H1 (cell line): ENCODE data around the gene ICE1. TPM values are rescaled to one million over a fixed set of nuclear protein-coding genes. Genes with fewer than 3 reads are reported as not detected.

Experiments
- CTCF ChIA-PET: fragments of 300-600 bp; sonication (Branson Sonifier 250); formaldehyde crosslinking; loops from one replicate; lab custom pipeline; 2021; ENCODE audit not compliant: partially characterized antibody; lab: Charles Lee
- POLR2A ChIA-PET: fragments of 300-600 bp; sonication (Branson Sonifier 250); formaldehyde crosslinking; loops from one replicate; lab custom pipeline; 2021; ENCODE audit warnings: inconsistent platforms; ENCODE audit not compliant: partially characterized antibody; lab: Charles Lee
- DNase-seq, 2 experiments: peaks; one replicate each; pipeline versions ENCODE4 v3.0.0 to v3.0.0-alpha.2; 2010 to 2022; ENCODE audit warnings: low spot score in 2 of 2, low read depth in 1 of 2, mixed read lengths in 1 of 2
- FAIRE-seq: peaks from 2 replicates; lab custom pipeline; 2011; peaks lifted over from hg19 to GRCh38; lab: Jason Lieb, UNC
- H2AFZ ChIP-seq: 2 replicates; pipeline ENCODE4 v1.8.1; 2012; ENCODE audit warnings: low read length, inconsistent platforms
- H2AK5ac ChIP-seq: 2 replicates; pipeline ENCODE4 v1.6.1; 2013; ENCODE audit warnings: low read depth, low read length
- H2BK120ac ChIP-seq: replicated peaks from 2 replicates; pipeline ENCODE3; 2013; ENCODE audit warnings: low read depth, low read length, inconsistent platforms
- H2BK12ac ChIP-seq: 2 replicates; pipeline ENCODE4 v1.6.1; 2013; ENCODE audit warnings: low read depth, low read length
- H2BK15ac ChIP-seq: 2 replicates; pipeline ENCODE4 v1.6.1; 2013; ENCODE audit warnings: low read length
- H2BK20ac ChIP-seq: 2 replicates; pipeline ENCODE4 v1.6.1; 2013; ENCODE audit warnings: low read length
- H2BK5ac ChIP-seq: 2 replicates; pipeline ENCODE4 v1.6.1; 2013; ENCODE audit warnings: low read depth, low read length
- H3K14ac ChIP-seq: 2 replicates; pipeline ENCODE4 v1.6.1; 2013; ENCODE audit warnings: inconsistent platforms; ENCODE audit not compliant: insufficient read length
- H3K18ac ChIP-seq: 2 replicates; pipeline ENCODE4 v1.6.1; 2013; ENCODE audit warnings: low read length; ENCODE audit errors: extremely low read depth
- H3K23ac ChIP-seq: 2 replicates; pipeline ENCODE4 v1.6.1; 2013; ENCODE audit warnings: inconsistent platforms; ENCODE audit not compliant: insufficient read length
- H3K23me2 ChIP-seq: 2 replicates; pipeline ENCODE4 v1.6.1; 2013; ENCODE audit warnings: low read depth, low read length
- H3K27ac ChIP-seq: 2 replicates; pipeline ENCODE4 v1.6.1; 2011; ENCODE audit warnings: low read depth, low read length, inconsistent platforms
- H3K27me3 ChIP-seq, 4 experiments: replicated peaks in 1 of 4; 1 replicate in 1 of 4; 2 replicates in 3 of 4; pipeline versions ENCODE4 v1.6.1 to v1.8.1; 2011 to 2013; ENCODE audit warnings: low read length in 3 of 4, mild to moderate bottlenecking in 3 of 4, inconsistent platforms in 2 of 4, mixed read lengths in 2 of 4, moderate library complexity in 1 of 4; ENCODE audit not compliant: control insufficient read depth in 3 of 4, insufficient read depth in 3 of 4; ENCODE audit errors: extremely low read depth in 1 of 4
- H3K36me3 ChIP-seq, 4 experiments: 2 replicates each; pipeline versions ENCODE4 v1.6.1 to v1.8.1; 2011 to 2013; ENCODE audit warnings: mild to moderate bottlenecking in 4 of 4, low read length in 3 of 4, moderate library complexity in 2 of 4, control low read depth in 1 of 4, inconsistent platforms in 1 of 4; ENCODE audit not compliant: insufficient read depth in 4 of 4, control insufficient read depth in 2 of 4
- H3K4ac ChIP-seq: replicated peaks from 2 replicates; pipeline ENCODE3; 2013; ENCODE audit warnings: low read length, low read depth, mixed read lengths, inconsistent platforms; ENCODE audit not compliant: insufficient read length
- H3K4me1 ChIP-seq, 4 experiments: replicated peaks in 1 of 4; 1 replicate in 1 of 4; 2 replicates in 3 of 4; pipeline versions ENCODE4 v1.6.1 to v1.8.1; 2011 to 2013; ENCODE audit warnings: low read length in 3 of 4, inconsistent platforms in 2 of 4, mixed read lengths in 1 of 4; ENCODE audit not compliant: insufficient read depth in 4 of 4, control insufficient read depth in 3 of 4
- H3K4me2 ChIP-seq, 2 experiments: 2 replicates each; pipeline versions ENCODE4 v1.6.1 to v1.8.1; 2011 to 2013; ENCODE audit warnings: low read depth in 2 of 2, low read length in 2 of 2, control low read depth in 1 of 2, inconsistent platforms in 1 of 2, mild to moderate bottlenecking in 1 of 2; ENCODE audit not compliant: insufficient read depth in 1 of 2
- H3K4me3 ChIP-seq, 4 experiments: fragments of 200-600, 300-600 bp in 1 of 4; sonication (generic), shearing (Covaris generic), sonication (Bioruptor Twin) in 1 of 4; 2 replicates each; pipeline versions ENCODE4 v1.5.1 to v1.8.1; 2011 to 2016; ENCODE audit warnings: low read length in 4 of 4, low read depth in 3 of 4, control low read depth in 2 of 4, inconsistent platforms in 2 of 4, mild to moderate bottlenecking in 2 of 4, mixed read lengths in 1 of 4, moderate library complexity in 1 of 4; ENCODE audit not compliant: insufficient read depth in 2 of 4; ENCODE audit errors: extremely low read depth in 1 of 4
- H3K56ac ChIP-seq: replicated peaks from 2 replicates; pipeline ENCODE3; 2013; ENCODE audit warnings: low read depth, mild to moderate bottlenecking, mixed read lengths, low read length, inconsistent platforms; ENCODE audit not compliant: insufficient read length
- H3K79me1 ChIP-seq: 2 replicates; pipeline ENCODE4 v1.6.1; 2013; ENCODE audit warnings: low read depth, low read length, control low read depth
- H3K79me2 ChIP-seq, 2 experiments: 2 replicates each; pipeline versions ENCODE4 v1.6.1 to v1.8.1; 2012 to 2013; ENCODE audit warnings: low read length in 2 of 2, mild to moderate bottlenecking in 2 of 2, inconsistent platforms in 1 of 2; ENCODE audit not compliant: insufficient read depth in 2 of 2, control insufficient read depth in 1 of 2
- H3K9ac ChIP-seq, 4 experiments: replicated peaks in 1 of 4; 1 replicate in 1 of 4; 2 replicates in 3 of 4; pipeline versions ENCODE4 v1.6.1 to v1.8.1; 2011 to 2013; ENCODE audit warnings: low read depth in 3 of 4, low read length in 3 of 4, control low read depth in 2 of 4, mild to moderate bottlenecking in 2 of 4, moderate library complexity in 2 of 4, inconsistent platforms in 1 of 4; ENCODE audit errors: extremely low read depth in 1 of 4
- H3K9me3 ChIP-seq, 2 experiments: 2 replicates each; pipeline versions ENCODE4 v1.6.1 to v1.8.1; 2012 to 2013; ENCODE audit warnings: mild to moderate bottlenecking in 2 of 2, moderate library complexity in 2 of 2, control low read depth in 1 of 2, inconsistent platforms in 1 of 2, low read depth in 1 of 2, low read length in 1 of 2, mixed read lengths in 1 of 2; ENCODE audit not compliant: insufficient read depth in 2 of 2
- H4K20me1 ChIP-seq, 2 experiments: replicated peaks in 1 of 2; 2 replicates each; pipeline versions ENCODE3 to v1.8.1; 2011 to 2013; ENCODE audit warnings: inconsistent platforms in 2 of 2, low read length in 2 of 2, mild to moderate bottlenecking in 1 of 2; ENCODE audit not compliant: insufficient read depth in 2 of 2, control insufficient read depth in 1 of 2
- H4K5ac ChIP-seq: 2 replicates; pipeline ENCODE4 v1.6.1; 2013; ENCODE audit warnings: low read length, low read depth, mixed read lengths, inconsistent platforms; ENCODE audit not compliant: insufficient read length
- H4K8ac ChIP-seq: 2 replicates; pipeline ENCODE4 v1.8.0; 2013; ENCODE audit warnings: mild to moderate bottlenecking, moderate library complexity, low read length, inconsistent platforms; ENCODE audit not compliant: insufficient read depth; ENCODE audit errors: extremely low read depth
- H4K91ac ChIP-seq: replicated peaks from 2 replicates; pipeline ENCODE3; 2013; ENCODE audit warnings: low read length, mixed read lengths, inconsistent platforms; ENCODE audit not compliant: insufficient read length
- RNF2 ChIP-seq: fragments of 200-900, 300-1000 bp; sonication (generic); IDR thresholded peaks from 2 replicates; pipeline ENCODE4 v1.7.1; 2016; ENCODE audit warnings: borderline replicate concordance, low read depth, mild to moderate bottlenecking, antibody characterized with exemption, low read length; ENCODE audit not compliant: poor library complexity, severe bottlenecking; ENCODE audit errors: missing control alignments
- TAF1 ChIP-seq: IDR thresholded peaks from 2 replicates; pipeline ENCODE4 v1.6.1; 2011; ENCODE audit warnings: mild to moderate bottlenecking, low read depth, low read length
- TAF7 ChIP-seq: optimal IDR thresholded peaks from 2 replicates; pipeline ENCODE3; 2011; ENCODE audit warnings: low read depth, mild to moderate bottlenecking, inconsistent platforms, low read length, moderate library complexity, borderline replicate concordance
- WGBS, 2 experiments: shearing (Covaris generic) in 1 of 2; methylation state at CpG; one replicate each; pipeline versions ENCODE4 v1.1.6 to v1.1.7; 2013 to 2015; ENCODE audit warnings: low lambda C conversion rate in 2 of 2, mixed read lengths in 2 of 2, inconsistent platforms in 1 of 2, low coverage in 1 of 2, missing lambda C conversion rate in 1 of 2; ENCODE audit not compliant: insufficient replicate concordance in 2 of 2, insufficient coverage in 1 of 2, insufficient read length in 1 of 2; ENCODE audit errors: extremely low coverage in 1 of 2, missing lambda C conversion rate in 1 of 2; 5-methylcytosine and 5-hydroxymethylcytosine counted together
- polyA plus RNA-seq, 7 experiments: library from polyadenylated mRNA; depleted of rRNA in 3 of 7; stranded (reverse) in 5 of 7; unstranded in 2 of 7; fragments of >200 nt in 5 of 7; fragments of 200-250 nt in 2 of 7; gene quantifications; 1 replicate in 5 of 7; 2 replicates in 1 of 7; 4 replicates in 1 of 7; pipeline versions ENCODE4 v1.2.1 to v1.2.3, GENCODE V29; 2011 to 2013; ENCODE audit warnings: missing spikeins in 2 of 7, mixed read lengths in 2 of 7
- total RNA-seq: library from RNA; stranded (reverse); fragmentation: NEBNext Ultra II Directional; extraction: Animal tissue kit (Norgen Biotek cat#: 25700); gene quantifications from 2 replicates; pipeline ENCODE4 v1.2.1, GENCODE V29; 2021

Gene ICE1
- total and polyA plus RNA-seq, 2 of the 8 experiments (the other 6 are each of a cell fraction or from before 2014, with no cell fraction given), result 11.8 to 53.9 TPM

DNA sequence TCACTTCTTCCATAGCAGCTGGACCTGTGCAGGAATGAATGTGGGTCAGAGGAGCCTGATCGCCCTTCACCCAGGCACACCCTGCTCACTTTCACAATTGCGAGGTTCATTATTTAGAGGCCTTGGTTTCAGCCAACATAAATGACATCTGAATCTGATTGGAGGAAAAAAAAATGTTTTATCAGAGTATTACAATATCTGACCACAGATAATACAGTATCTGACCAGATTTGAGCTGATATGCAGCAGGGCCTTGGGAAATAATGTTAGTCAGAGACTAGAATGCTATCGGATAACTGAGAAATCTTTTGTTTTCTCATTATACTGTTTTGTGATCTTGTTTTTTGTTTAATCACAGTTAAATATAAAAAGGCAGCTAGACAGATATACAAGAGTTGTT, 7.7 kb downstream of the ICE1 start:
- no peak overlapping the region for H2BK120ac ChIP-seq
- no peak overlapping the region for H3K23ac ChIP-seq
- no peaks in the 10 kb centered on the region for H3K23me2 ChIP-seq
- H2AFZ ChIP-seq, result no peak overlapping the region
- peaks cover 16% of the 10 kb centered on the region for H3K79me1 ChIP-seq
- H4K8ac ChIP-seq, result no peak overlapping the region
- no peak overlapping the region for H3K18ac ChIP-seq
- 93% methylated on average over 3 of the region's 3 CpGs; no CpG with 5 or more reads in 1 of the 2 experiments for WGBS, 2 experiments
- no peak overlapping the region for H4K5ac ChIP-seq
- H4K20me1 ChIP-seq, result peaks cover 14 to 17% of the 10 kb centered on the region in 2 experiments
- POLR2A ChIA-PET, result interaction anchor here (1.1 kb wide), 1 partner anchor 10 kb away, joined by 3 read pairs; no protein-coding TSS in a partner anchor
- no peaks in the 10 kb centered on the region for H3K9me3 ChIP-seq
- H4K91ac ChIP-seq, result no peak overlapping the region
- TF ChIP-seq TAF1 (no peak), RNF2 (no peak), TAF7 (no peak)
- H3K4ac ChIP-seq, result no peak overlapping the region
- H2BK5ac ChIP-seq, result no peak overlapping the region
- H3K9ac ChIP-seq, result peak overlapping the region in 1 of 4 experiments; percentile 1; a peak in 1 of 7 replicates
- no peak overlapping the region for H3K4me2 ChIP-seq
- no peaks in the 10 kb centered on the region for H3K27me3 ChIP-seq
- H3K27ac ChIP-seq, result no peak overlapping the region
- FAIRE-seq, result no peak
- H3K14ac ChIP-seq, result no peak overlapping the region
- no peak overlapping the region for H3K56ac ChIP-seq
- H2BK20ac ChIP-seq, result no peak overlapping the region
- no peaks in the 10 kb centered on the region for H3K4me1 ChIP-seq
- no peak overlapping the region for H3K4me3 ChIP-seq
- DNase-seq, result no peak
- H2BK12ac ChIP-seq, result no peak overlapping the region
- peaks cover 32 to 100% of the 10 kb centered on the region in 2 experiments for H3K79me2 ChIP-seq
- CTCF ChIA-PET, result interaction anchor here (1.3 kb wide), 2 partner anchors 9 to 132 kb away, joined by 3 read pairs; no protein-coding TSS in a partner anchor
- no peaks in the 10 kb centered on the region for H3K36me3 ChIP-seq
- H2BK15ac ChIP-seq, result no peak overlapping the region
- H2AK5ac ChIP-seq, result no peak overlapping the region
